Measurements from ENCODE around the gene USH1C.

USH1C gene

DNA sequence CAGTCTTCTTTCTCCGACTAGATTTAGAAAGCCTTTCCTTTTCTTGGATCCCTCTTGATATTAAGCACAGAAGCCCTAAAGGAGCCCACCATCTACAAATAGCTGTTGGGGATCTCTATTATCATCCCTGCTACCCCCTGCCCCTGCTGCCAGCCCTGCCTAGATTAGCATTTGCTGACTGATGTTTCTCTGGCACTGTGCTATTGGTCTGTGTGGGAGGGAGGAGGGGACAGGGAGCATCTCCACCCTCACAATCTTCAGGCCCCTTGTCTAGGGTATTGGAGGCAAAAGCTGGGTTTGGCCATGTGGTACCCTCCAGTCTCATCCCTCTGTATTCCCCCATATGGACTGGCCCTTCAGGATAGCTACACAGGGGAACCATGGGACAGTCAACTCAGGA, 6.2 kb downstream of the USH1C start (continued):
- TF ChIP-seq, protein P1, sequence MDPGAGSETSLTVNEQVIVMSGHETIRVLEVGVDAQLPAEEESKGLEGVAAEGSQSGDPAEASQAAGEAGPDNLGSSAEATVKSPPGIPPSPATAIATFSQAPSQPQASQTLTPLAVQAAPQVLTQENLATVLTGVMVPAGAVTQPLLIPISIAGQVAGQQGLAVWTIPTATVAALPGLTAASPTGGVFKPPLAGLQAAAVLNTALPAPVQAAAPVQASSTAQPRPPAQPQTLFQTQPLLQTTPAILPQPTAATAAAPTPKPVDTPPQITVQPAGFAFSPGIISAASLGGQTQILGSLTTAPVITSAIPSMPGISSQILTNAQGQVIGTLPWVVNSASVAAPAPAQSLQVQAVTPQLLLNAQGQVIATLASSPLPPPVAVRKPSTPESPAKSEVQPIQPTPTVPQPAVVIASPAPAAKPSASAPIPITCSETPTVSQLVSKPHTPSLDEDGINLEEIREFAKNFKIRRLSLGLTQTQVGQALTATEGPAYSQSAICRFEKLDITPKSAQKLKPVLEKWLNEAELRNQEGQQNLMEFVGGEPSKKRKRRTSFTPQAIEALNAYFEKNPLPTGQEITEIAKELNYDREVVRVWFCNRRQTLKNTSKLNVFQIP (CRISPR knock-in tag; IDR thresholded peaks at IDR 0.05; ENCODE audit: borderline replicate concordance, low read depth) = no peak
- no peak for TF ChIP-seq ZNF565 (CRISPR knock-in tag; conservative IDR thresholded peaks at IDR 0.05; ENCODE audit: low read depth)
- TF ChIP-seq TOX (CRISPR knock-in tag; IDR thresholded peaks at IDR 0.05; ENCODE audit: borderline replicate concordance) = no peak
- TF ChIP-seq ESRRG (CRISPR knock-in tag; IDR thresholded peaks at IDR 0.05) = no peak
- TF ChIP-seq ZFP30 (CRISPR knock-in tag; IDR thresholded peaks at IDR 0.05) = no peak

GRCh38 chr11:17537261-17537660, 7.0 kb downstream of the USH1C start:
- ATAC-seq = no peak
- TF ChIP-seq TOX (CRISPR knock-in tag; IDR thresholded peaks at IDR 0.05; ENCODE audit: borderline replicate concordance) (no peak), ISL1 (CRISPR knock-in tag; IDR thresholded peaks at IDR 0.05) (no peak), GLIS3 (CRISPR knock-in tag; IDR thresholded peaks at IDR 0.05) (no peak), ZC3H10 (CRISPR knock-in tag; IDR thresholded peaks at IDR 0.05) (no peak), CSDC2 (CRISPR knock-in tag; IDR thresholded peaks at IDR 0.05) (no peak), OSR1 (CRISPR knock-in tag; IDR thresholded peaks at IDR 0.05) (no peak), PPARA (CRISPR knock-in tag; IDR thresholded peaks at IDR 0.05; ENCODE audit: borderline replicate concordance) (no peak), RARB (CRISPR knock-in tag; IDR thresholded peaks at IDR 0.05) (no peak), ZFP30 (CRISPR knock-in tag; IDR thresholded peaks at IDR 0.05) (no peak), BACH2 (CRISPR knock-in tag; IDR thresholded peaks at IDR 0.05; ENCODE audit: borderline replicate concordance) (no peak), ARNTL (CRISPR knock-in tag; IDR thresholded peaks at IDR 0.05; ENCODE audit: borderline replicate concordance, low read depth) (no peak), SNAI2 (CRISPR knock-in tag; IDR thresholded peaks at IDR 0.05) (no peak), ZNF8 (CRISPR knock-in tag; IDR thresholded peaks at IDR 0.05) (no peak)
- TF ChIP-seq, protein P1 (CRISPR knock-in tag; IDR thresholded peaks at IDR 0.05; ENCODE audit: borderline replicate concordance, low read depth) = no peak

- ATAC-seq = no peak
- TF ChIP-seq ZNF565 (CRISPR knock-in tag; conservative IDR thresholded peaks at IDR 0.05; ENCODE audit: low read depth) (no peak), ZNF70 (CRISPR knock-in tag; IDR thresholded peaks at IDR 0.05) (no peak), ARNTL (CRISPR knock-in tag; IDR thresholded peaks at IDR 0.05; ENCODE audit: borderline replicate concordance, low read depth) (no peak), TOX (CRISPR knock-in tag; IDR thresholded peaks at IDR 0.05; ENCODE audit: borderline replicate concordance) (no peak), ZNF8 (CRISPR knock-in tag; IDR thresholded peaks at IDR 0.05) (no peak), ZC3H10 (CRISPR knock-in tag; IDR thresholded peaks at IDR 0.05) (no peak), OSR1 (CRISPR knock-in tag; IDR thresholded peaks at IDR 0.05) (no peak), ESRRG (CRISPR knock-in tag; IDR thresholded peaks at IDR 0.05) (no peak), BACH2 (CRISPR knock-in tag; IDR thresholded peaks at IDR 0.05; ENCODE audit: borderline replicate concordance) (no peak), CREB5 (CRISPR knock-in tag; IDR thresholded peaks at IDR 0.05; ENCODE audit: low read depth) (no peak), PPARA (CRISPR knock-in tag; IDR thresholded peaks at IDR 0.05; ENCODE audit: borderline replicate concordance) (no peak)
- TF ChIP-seq, protein P1 (CRISPR knock-in tag; IDR thresholded peaks at IDR 0.05; ENCODE audit: borderline replicate concordance, low read depth) = no peak
Measured at GRCh38 chr11:17535488-17535887, 8.7 kb downstream of the USH1C start.

DNA sequence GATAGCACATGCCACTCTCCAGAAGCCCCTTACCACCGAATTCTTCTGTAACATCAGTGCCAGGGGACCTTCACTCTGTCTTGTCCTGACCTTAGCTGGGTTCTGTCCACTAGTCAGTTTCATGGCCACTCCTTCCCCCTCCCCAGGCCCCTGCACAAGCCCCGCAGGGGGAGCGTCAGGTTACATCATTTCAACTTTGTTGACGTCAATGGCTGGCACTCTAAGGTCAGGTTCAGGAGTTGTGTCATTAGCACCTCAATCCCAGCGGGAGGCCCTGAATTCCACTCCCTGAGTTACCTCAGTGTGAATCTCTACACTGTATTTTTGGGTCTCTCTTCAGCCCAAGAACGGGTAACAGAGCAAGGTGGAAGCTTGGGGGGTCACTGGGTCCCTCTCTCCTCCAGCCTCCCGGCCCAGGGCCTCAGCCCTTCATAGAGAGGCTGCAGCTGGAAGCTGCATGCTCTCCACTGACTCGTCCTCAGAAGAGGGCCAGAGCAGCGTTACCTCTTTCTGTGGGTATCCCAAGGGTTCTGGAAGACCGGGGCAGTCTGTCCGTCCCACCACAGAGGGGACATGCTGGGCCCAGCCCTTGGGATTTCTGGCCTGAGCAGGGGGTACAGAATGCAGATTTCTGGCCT, 10.3 kb downstream of the USH1C start:
- no peak for ATAC-seq
- TF ChIP-seq PPARA (CRISPR knock-in tag; IDR thresholded peaks at IDR 0.05; ENCODE audit: borderline replicate concordance) = no peak
- TF ChIP-seq GLIS3 (CRISPR knock-in tag; IDR thresholded peaks at IDR 0.05) = no peak
- TF ChIP-seq ZNF70 (CRISPR knock-in tag; IDR thresholded peaks at IDR 0.05) = no peak
- no peak for TF ChIP-seq CSDC2 (CRISPR knock-in tag; IDR thresholded peaks at IDR 0.05)
- TF ChIP-seq OSR1 (CRISPR knock-in tag; IDR thresholded peaks at IDR 0.05) = no peak
- no peak for TF ChIP-seq ZFP3 (CRISPR knock-in tag; IDR thresholded peaks at IDR 0.05)
- TF ChIP-seq RARB (CRISPR knock-in tag; IDR thresholded peaks at IDR 0.05) = no peak
- TF ChIP-seq SNAI2 (CRISPR knock-in tag; IDR thresholded peaks at IDR 0.05) = no peak
- TF ChIP-seq, protein P2, sequence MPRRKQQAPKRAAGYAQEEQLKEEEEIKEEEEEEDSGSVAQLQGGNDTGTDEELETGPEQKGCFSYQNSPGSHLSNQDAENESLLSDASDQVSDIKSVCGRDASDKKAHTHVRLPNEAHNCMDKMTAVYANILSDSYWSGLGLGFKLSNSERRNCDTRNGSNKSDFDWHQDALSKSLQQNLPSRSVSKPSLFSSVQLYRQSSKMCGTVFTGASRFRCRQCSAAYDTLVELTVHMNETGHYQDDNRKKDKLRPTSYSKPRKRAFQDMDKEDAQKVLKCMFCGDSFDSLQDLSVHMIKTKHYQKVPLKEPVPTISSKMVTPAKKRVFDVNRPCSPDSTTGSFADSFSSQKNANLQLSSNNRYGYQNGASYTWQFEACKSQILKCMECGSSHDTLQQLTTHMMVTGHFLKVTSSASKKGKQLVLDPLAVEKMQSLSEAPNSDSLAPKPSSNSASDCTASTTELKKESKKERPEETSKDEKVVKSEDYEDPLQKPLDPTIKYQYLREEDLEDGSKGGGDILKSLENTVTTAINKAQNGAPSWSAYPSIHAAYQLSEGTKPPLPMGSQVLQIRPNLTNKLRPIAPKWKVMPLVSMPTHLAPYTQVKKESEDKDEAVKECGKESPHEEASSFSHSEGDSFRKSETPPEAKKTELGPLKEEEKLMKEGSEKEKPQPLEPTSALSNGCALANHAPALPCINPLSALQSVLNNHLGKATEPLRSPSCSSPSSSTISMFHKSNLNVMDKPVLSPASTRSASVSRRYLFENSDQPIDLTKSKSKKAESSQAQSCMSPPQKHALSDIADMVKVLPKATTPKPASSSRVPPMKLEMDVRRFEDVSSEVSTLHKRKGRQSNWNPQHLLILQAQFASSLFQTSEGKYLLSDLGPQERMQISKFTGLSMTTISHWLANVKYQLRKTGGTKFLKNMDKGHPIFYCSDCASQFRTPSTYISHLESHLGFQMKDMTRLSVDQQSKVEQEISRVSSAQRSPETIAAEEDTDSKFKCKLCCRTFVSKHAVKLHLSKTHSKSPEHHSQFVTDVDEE (CRISPR knock-in tag; IDR thresholded peaks at IDR 0.05) = no peak
- TF ChIP-seq, protein P3, sequence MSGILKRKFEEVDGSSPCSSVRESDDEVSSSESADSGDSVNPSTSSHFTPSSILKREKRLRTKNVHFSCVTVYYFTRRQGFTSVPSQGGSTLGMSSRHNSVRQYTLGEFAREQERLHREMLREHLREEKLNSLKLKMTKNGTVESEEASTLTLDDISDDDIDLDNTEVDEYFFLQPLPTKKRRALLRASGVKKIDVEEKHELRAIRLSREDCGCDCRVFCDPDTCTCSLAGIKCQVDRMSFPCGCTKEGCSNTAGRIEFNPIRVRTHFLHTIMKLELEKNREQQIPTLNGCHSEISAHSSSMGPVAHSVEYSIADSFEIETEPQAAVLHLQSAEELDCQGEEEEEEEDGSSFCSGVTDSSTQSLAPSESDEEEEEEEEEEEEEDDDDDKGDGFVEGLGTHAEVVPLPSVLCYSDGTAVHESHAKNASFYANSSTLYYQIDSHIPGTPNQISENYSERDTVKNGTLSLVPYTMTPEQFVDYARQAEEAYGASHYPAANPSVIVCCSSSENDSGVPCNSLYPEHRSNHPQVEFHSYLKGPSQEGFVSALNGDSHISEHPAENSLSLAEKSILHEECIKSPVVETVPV (CRISPR knock-in tag; IDR thresholded peaks at IDR 0.05) = no peak
- no peak for TF ChIP-seq BACH2 (CRISPR knock-in tag; IDR thresholded peaks at IDR 0.05; ENCODE audit: borderline replicate concordance)
- TF ChIP-seq ZC3H10 (CRISPR knock-in tag; IDR thresholded peaks at IDR 0.05) = no peak
- no peak for TF ChIP-seq ZNF8 (CRISPR knock-in tag; IDR thresholded peaks at IDR 0.05)
- TF ChIP-seq CREB5 (CRISPR knock-in tag; IDR thresholded peaks at IDR 0.05; ENCODE audit: low read depth) = no peak

All from SK-N-SH treated with all-trans-retinoic acid at 6 μM for 48 hours (cell line).